ENCODE results near the gene EFEMP1.
"Not testable (repeated sequence)": the region's sequence is repeated elsewhere in the genome, so short reads cannot be mapped to it uniquely, and the experiment has no call there.

The EFEMP1 gene

DNA sequence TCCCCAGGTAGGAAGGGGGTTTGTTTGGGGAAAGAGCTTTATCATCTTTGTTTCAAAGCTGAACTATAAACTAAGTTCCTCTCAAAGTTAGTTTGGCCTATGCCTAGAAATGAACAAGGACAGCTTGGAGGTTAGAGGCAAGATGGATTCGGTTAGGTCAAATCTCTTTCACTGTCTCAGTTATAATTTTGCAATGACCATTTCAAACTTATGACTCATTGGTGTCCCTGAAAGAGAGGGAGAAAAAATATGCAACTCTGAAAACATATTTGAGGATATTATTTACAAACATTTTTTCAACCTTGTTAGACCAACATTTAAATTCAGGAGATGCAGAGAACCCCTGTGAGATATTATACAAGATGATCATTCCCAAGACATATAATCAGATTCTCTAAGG, 95.7 kb downstream of the EFEMP1 start:
- no peak for DNase-seq (ENCODE audit: low read depth in 2 of 2)

- not testable (repeated sequence) for DNase-seq (ENCODE audit: low read depth in 2 of 2)
Measured at GRCh38 chr2:55827428-55827827, 96.2 kb downstream of the EFEMP1 start.

GRCh38 chr2:55826246-55826645, 97.3 kb downstream of the EFEMP1 start:
- no peak for DNase-seq (ENCODE audit: low read depth in 2 of 2)

- DNase-seq (ENCODE audit: low read depth in 2 of 2): no peak
Measured at GRCh38 chr2:55824551-55825096, 99.0 kb downstream of the EFEMP1 start.

Measured in stimulated activated CD8-positive, alpha-beta memory T cell treated with anti-CD3 and anti-CD28 coated beads, Interleukin-2, amount 100 ng/mL, for 48 hours (primary cell).